ENCODE measurements around the gene MYZAP. TPM values are rescaled to one million over a fixed set of nuclear protein-coding genes. Genes with fewer than 3 reads are reported as not detected.

MYZAP gene
- total RNA-seq, 1 experiment from 2014 or later: 5.1 TPM

- CTCF ChIA-PET: no interaction called here
- no TSS peak for BruUV-seq (replicated peaks)
- Mint-ChIP-seq H3K9me3 (ENCODE audit: low read depth, unreplicated experiment) (no peaks in the 10 kb centered on the region), H3K36me3 (ENCODE audit: insufficient read depth, unreplicated experiment) (no peaks in the 10 kb centered on the region), H3K4me1 (ENCODE audit: low read depth, unreplicated experiment) (peaks cover 7% of the 10 kb centered on the region), H3K27me3 (ENCODE audit: unreplicated experiment) (no peaks in the 10 kb centered on the region), H3K4me3 (ENCODE audit: low read depth, unreplicated experiment) (no peak overlapping the region), H3K27ac (ENCODE audit: unreplicated experiment) (no peak overlapping the region)
- TF ChIP-seq CTCF (IDR thresholded peaks at IDR 0.05; ENCODE audit: unreplicated experiment): no peak
- intact Hi-C loops (cut with micrococcal nuclease; ENCODE audit: unreplicated experiment): no loop called here
- DNase-seq: no peak
These were observed 42.6 kb downstream of the MYZAP start for GRCh38 chr15:57634290-57634689.

GRCh38 chr15:57635300-57635909 is 43.7 kb downstream of the MYZAP start:
- no peaks in the 10 kb centered on the region for H3K27me3 Mint-ChIP-seq (ENCODE audit: unreplicated experiment)
- peaks cover 7% of the 10 kb centered on the region for H3K4me1 Mint-ChIP-seq (ENCODE audit: low read depth, unreplicated experiment)
- no peak overlapping the region for H3K27ac Mint-ChIP-seq (ENCODE audit: unreplicated experiment)
- CTCF ChIA-PET: no interaction called here
- no TSS peak for BruUV-seq (replicated peaks)
- H3K9me3 Mint-ChIP-seq (ENCODE audit: low read depth, unreplicated experiment): no peaks in the 10 kb centered on the region
- no peaks in the 10 kb centered on the region for H3K36me3 Mint-ChIP-seq (ENCODE audit: insufficient read depth, unreplicated experiment)
- no peak for DNase-seq
- intact Hi-C loops (cut with micrococcal nuclease; ENCODE audit: unreplicated experiment): no loop called here
- no peak overlapping the region for H3K4me3 Mint-ChIP-seq (ENCODE audit: low read depth, unreplicated experiment)
- no peak for TF ChIP-seq CTCF (IDR thresholded peaks at IDR 0.05; ENCODE audit: unreplicated experiment)

GRCh38 chr15:57637846-57638245 is 46.1 kb downstream of the MYZAP start:
- Mint-ChIP-seq H3K4me1 (ENCODE audit: low read depth, unreplicated experiment) (peaks cover 7% of the 10 kb centered on the region), H3K27ac (ENCODE audit: unreplicated experiment) (no peak overlapping the region), H3K4me3 (ENCODE audit: low read depth, unreplicated experiment) (no peak overlapping the region), H3K27me3 (ENCODE audit: unreplicated experiment) (no peaks in the 10 kb centered on the region), H3K36me3 (ENCODE audit: insufficient read depth, unreplicated experiment) (no peaks in the 10 kb centered on the region), H3K9me3 (ENCODE audit: low read depth, unreplicated experiment) (no peaks in the 10 kb centered on the region)
- DNase-seq: no peak
- BruUV-seq (replicated peaks): no TSS peak
- no peak for TF ChIP-seq CTCF (IDR thresholded peaks at IDR 0.05; ENCODE audit: unreplicated experiment)
- intact Hi-C loops (cut with micrococcal nuclease; ENCODE audit: unreplicated experiment): no loop called here
- CTCF ChIA-PET: no interaction called here

- CTCF ChIA-PET: interaction anchor here (0.7 kb wide), 1 partner anchor 886 kb away, joined by 4 read pairs; no protein-coding TSS in a partner anchor
- TF ChIP-seq CTCF (IDR thresholded peaks at IDR 0.05; ENCODE audit: unreplicated experiment): no peak
These were observed 47.6 kb downstream of the MYZAP start for GRCh38 chr15:57639306-57639705.

More at GRCh38 chr15:57639306-57639705, 47.6 kb downstream of the MYZAP start:
- H3K27ac Mint-ChIP-seq (ENCODE audit: unreplicated experiment): no peak overlapping the region
- intact Hi-C loops (cut with micrococcal nuclease; ENCODE audit: unreplicated experiment): no loop called here
- no peaks in the 10 kb centered on the region for H3K4me1 Mint-ChIP-seq (ENCODE audit: low read depth, unreplicated experiment)
- no TSS peak for BruUV-seq (replicated peaks)
- no peak for DNase-seq
- no peaks in the 10 kb centered on the region for H3K36me3 Mint-ChIP-seq (ENCODE audit: insufficient read depth, unreplicated experiment)
- no peak overlapping the region for H3K4me3 Mint-ChIP-seq (ENCODE audit: low read depth, unreplicated experiment)
- no peaks in the 10 kb centered on the region for H3K9me3 Mint-ChIP-seq (ENCODE audit: low read depth, unreplicated experiment)
- H3K27me3 Mint-ChIP-seq (ENCODE audit: unreplicated experiment): no peaks in the 10 kb centered on the region
